Activated T-cell treated with anti-CD3 and anti-CD28 coated beads, Interleukin-2, amount 50 U/mL, for 24 hours (primary cell): ENCODE results near the gene CSH2.
A peak's percentile ranks its signal among the peaks of the same experiment; 100 is the strongest.
"Not testable (repeated sequence)": the region's sequence is repeated elsewhere in the genome, so short reads cannot be mapped to it uniquely, and the experiment has no call there.

Source experiments
- DNase-seq: peaks from one replicate; pipeline ENCODE4 v3.0.0-alpha.2; 2020
- H3K27ac Mint-ChIP-seq: 2 replicates; pipeline ENCODE4 v1.8.0; 2020; ENCODE audit warnings: mild to moderate bottlenecking, mixed read lengths
- H3K27me3 Mint-ChIP-seq: 2 replicates; pipeline ENCODE4 v1.8.0; 2020; ENCODE audit warnings: mixed read lengths
- H3K36me3 Mint-ChIP-seq: 2 replicates; pipeline ENCODE4 v1.8.0; 2020; ENCODE audit warnings: low read depth, mixed read lengths
- H3K4me1 Mint-ChIP-seq: 2 replicates; pipeline ENCODE4 v1.8.0; 2020; ENCODE audit warnings: low read depth, mixed read lengths
- H3K4me3 Mint-ChIP-seq: 2 replicates; pipeline ENCODE4 v1.8.0; 2020; ENCODE audit warnings: mild to moderate bottlenecking, moderate library complexity, mixed read lengths
- H3K9me3 Mint-ChIP-seq: 2 replicates; pipeline ENCODE4 v1.8.0; 2020; ENCODE audit warnings: mixed read lengths

The CSH2 gene

DNA sequence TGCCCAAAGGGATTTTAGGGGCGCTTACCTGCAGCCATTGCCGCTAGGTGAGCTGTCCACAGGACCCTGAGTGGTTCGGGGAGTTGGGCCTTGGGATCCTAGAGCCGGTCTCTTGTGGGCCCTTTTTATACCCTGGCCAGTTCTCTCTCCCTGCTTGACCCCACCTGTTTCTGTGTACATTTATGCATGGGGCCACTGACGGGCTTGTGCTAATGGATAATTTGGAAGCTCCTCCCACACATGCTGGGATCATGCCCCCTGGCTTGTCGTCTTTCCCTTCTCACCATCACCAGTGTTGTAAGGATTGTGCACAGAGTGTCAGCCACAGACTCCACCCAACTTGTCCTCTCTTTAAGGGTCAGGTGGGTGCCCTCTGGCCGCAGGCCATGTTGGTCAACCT lies at the start of gene CSH2:
CSH2 (minus strand) TSS at position 101 of the 400 bp plus-strand sequence; CDS start at position 38, 63 bp downstream.
- H3K4me3 Mint-ChIP-seq, H3K4me1 Mint-ChIP-seq, H3K9me3 Mint-ChIP-seq, H3K36me3 Mint-ChIP-seq, H3K27ac Mint-ChIP-seq, H3K27me3 Mint-ChIP-seq, DNase-seq: not testable (repeated sequence)

DNA sequence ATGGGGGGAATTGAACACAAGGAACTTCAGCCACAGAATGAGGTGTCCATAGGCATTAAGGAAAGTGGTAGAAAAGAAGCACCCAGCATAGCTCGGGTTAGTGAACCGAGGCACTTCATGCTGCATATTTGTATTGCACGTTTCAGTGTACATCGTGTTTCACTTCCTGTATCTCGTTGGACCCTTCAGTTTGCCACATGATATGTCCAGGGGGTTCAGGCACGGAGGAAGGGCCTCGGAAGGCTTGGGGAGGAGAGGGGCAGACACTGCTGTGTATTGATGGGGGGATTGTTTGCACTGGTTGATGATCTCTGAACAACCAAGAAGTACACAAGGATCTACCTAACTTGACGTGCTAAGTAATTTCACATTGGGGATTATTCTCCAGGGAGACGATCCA lies 48.9 kb upstream of the CSH2 start:
- H3K27me3 Mint-ChIP-seq, H3K27ac Mint-ChIP-seq, H3K9me3 Mint-ChIP-seq, H3K36me3 Mint-ChIP-seq, H3K4me1 Mint-ChIP-seq, DNase-seq, H3K4me3 Mint-ChIP-seq: not testable (repeated sequence)

DNA sequence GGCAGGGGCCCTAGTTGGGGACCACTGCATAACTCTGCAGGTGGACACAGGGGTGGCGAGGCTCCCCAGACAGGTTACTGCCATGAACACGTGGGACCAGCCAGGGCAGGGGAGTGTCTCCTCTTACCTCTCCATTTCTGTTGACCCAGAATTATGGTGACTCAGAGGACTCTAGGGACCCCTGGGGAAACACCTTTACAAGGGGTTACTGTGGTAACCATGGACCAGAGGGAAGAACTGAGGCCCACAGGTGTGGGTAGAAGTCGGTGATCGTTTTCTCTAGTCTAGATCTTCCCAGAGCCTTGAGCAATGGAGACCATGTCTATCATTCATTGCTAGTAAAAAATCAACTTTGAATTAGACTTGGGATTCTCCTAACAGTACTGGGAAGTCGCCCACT lies 47.3 kb upstream of the CSH2 start:
- H3K27me3 Mint-ChIP-seq, H3K27ac Mint-ChIP-seq, H3K4me1 Mint-ChIP-seq, DNase-seq, H3K4me3 Mint-ChIP-seq, H3K36me3 Mint-ChIP-seq, H3K9me3 Mint-ChIP-seq: not testable (repeated sequence)

DNA sequence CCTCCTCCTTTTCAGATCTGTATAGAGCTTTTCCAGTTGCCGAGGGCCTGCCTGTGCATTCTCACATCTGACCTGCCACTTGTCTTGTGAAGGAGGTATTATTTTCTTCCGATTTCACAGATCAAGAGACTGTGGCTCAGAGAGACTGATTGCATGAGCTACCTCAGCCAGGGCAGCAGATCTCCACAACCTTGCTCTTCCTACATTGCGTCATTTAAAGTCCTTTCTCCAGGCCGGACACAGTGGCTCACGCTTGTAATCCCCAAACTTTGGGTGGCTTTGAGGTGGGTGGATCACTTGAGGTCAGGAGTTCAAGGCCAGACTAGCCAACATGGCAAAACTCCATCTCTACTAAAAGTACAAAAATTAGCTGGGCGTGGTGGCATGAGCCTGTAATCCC lies 46.6 kb upstream of the CSH2 start:
- H3K27me3 Mint-ChIP-seq, H3K9me3 Mint-ChIP-seq, H3K27ac Mint-ChIP-seq, H3K36me3 Mint-ChIP-seq, H3K4me1 Mint-ChIP-seq, H3K4me3 Mint-ChIP-seq, DNase-seq: not testable (repeated sequence)

DNA sequence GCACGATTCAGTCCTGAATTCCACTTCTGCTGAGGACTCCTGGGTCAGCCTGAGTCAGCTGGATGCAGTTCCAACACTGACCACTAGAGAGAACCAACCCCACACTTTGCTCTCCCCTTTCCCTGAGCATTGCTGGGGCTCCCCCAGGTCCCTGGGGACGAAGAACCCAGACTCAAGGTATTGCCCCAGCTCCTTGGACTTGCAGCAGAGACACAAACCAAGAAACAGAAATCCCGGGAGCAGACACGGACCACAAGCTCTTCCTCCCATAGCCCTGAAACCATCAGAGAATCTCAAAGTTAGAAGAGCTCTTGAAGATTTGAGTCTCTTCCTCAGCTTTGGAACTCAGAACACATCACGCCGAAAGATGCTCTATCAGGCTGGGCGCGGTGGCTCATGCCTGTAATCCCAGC lies 45.8 kb upstream of the CSH2 start:
- Mint-ChIP-seq H3K4me3 (no peak overlapping the region), H3K9me3 (no peaks in the 10 kb centered on the region), H3K36me3 (no peaks in the 10 kb centered on the region), H3K4me1 (peaks cover 5% of the 10 kb centered on the region), H3K27ac (no peak overlapping the region), H3K27me3 (no peaks in the 10 kb centered on the region)
- DNase-seq: peak; percentile 77

DNA sequence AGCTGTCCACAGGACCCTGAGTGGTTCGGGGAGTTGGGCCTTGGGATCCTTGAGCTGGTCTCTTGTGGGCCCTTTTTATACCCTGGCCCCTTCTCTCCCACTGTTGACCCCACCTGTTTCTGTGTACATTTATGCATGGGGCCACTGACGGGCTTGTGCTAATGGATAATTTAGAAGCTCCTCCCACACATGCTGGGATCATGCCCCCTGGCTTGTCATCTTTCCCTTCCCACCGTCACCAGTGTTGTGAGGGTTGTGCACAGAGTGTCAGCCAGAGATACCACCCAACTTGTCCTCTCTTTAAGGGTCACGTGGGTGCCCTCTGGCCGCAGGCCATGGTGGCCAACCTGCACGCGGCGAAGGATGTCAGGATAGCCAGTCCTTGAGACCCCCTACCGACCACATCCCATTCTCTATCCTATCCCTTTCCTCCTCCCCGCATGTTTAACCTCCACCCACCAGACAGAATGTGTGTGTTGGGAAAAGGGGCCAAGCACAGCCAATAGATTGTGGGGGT lies 45.4 kb upstream of the CSH2 start, which contains the start of gene GH1:
GH1 (minus strand) TSS at position 51 of the 517 bp plus-strand sequence. CDS start 63 bp downstream, outside the sequence.
- not testable (repeated sequence) for DNase-seq, H3K4me1 Mint-ChIP-seq, H3K36me3 Mint-ChIP-seq, H3K27ac Mint-ChIP-seq, H3K4me3 Mint-ChIP-seq, H3K9me3 Mint-ChIP-seq, H3K27me3 Mint-ChIP-seq

DNA sequence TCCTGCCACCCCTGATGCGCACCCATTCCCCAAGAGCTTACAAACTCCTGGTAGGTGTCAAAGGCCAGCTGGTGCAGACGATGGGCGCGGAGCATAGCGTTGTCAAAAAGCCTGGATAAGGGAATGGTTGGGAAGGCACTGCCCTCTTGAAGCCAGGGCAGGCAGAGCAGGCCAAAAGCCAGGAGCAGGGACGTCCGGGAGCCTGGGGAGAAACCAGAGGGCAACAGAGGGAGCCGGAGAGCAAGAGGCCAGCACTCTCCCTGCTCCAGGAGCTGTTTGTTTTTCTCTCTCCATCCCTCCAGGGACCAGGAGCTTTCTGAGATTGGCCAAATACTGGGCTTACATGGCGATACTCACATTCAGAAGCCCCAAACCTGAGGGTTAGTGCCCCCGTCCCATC lies 44.8 kb upstream of the CSH2 start:
- no peak for DNase-seq
- Mint-ChIP-seq H3K4me3 (no peak overlapping the region), H3K4me1 (peaks cover 5% of the 10 kb centered on the region)

DNA sequence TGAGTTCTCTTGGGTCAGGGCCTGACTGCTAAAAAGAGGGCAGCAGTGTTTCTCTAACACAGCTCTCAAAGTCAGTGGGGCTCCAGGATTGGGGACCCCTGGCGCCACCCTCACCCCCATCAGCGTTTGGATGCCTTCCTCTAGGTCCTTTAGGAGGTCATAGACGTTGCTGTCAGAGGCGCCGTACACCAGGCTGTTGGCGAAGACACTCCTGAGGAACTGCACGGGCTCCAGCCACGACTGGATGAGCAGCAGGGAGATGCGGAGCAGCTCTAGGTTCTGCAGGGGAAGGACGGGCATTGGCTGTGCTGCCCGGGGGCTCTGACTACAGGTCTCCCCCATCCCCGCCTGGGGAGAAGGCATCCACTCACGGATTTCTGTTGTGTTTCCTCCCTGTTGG lies 44.2 kb upstream of the CSH2 start:
- no peaks in the 10 kb centered on the region for H3K36me3 Mint-ChIP-seq
- no peak for DNase-seq
- no peaks in the 10 kb centered on the region for H3K9me3 Mint-ChIP-seq
- H3K4me1 Mint-ChIP-seq: peaks cover 5% of the 10 kb centered on the region
- no peaks in the 10 kb centered on the region for H3K27me3 Mint-ChIP-seq
- no peak overlapping the region for H3K4me3 Mint-ChIP-seq
- no peak overlapping the region for H3K27ac Mint-ChIP-seq

More for the DNA sequence above, 44.8 kb upstream of the CSH2 start:
- Mint-ChIP-seq H3K9me3 (no peaks in the 10 kb centered on the region), H3K27me3 (no peaks in the 10 kb centered on the region), H3K27ac (no peak overlapping the region), H3K36me3 (no peaks in the 10 kb centered on the region)

DNA sequence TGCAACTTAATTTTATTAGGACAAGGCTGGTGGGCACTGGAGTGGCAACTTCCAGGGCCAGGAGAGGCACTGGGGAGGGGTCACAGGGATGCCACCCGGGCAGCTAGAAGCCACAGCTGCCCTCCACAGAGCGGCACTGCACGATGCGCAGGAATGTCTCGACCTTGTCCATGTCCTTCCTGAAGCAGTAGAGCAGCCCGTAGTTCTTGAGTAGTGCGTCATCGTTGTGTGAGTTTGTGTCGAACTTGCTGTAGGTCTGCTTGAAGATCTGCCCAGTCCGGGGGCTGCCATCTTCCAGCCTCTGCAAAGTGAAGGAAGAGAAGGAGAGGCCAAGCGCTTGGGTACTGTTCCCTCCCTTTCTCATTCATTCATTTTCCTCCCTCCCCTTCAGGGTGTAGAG lies 43.7 kb upstream of the CSH2 start:
- not testable (repeated sequence) for H3K9me3 Mint-ChIP-seq, H3K4me3 Mint-ChIP-seq, H3K36me3 Mint-ChIP-seq, H3K27ac Mint-ChIP-seq, H3K27me3 Mint-ChIP-seq, H3K4me1 Mint-ChIP-seq, DNase-seq

DNA sequence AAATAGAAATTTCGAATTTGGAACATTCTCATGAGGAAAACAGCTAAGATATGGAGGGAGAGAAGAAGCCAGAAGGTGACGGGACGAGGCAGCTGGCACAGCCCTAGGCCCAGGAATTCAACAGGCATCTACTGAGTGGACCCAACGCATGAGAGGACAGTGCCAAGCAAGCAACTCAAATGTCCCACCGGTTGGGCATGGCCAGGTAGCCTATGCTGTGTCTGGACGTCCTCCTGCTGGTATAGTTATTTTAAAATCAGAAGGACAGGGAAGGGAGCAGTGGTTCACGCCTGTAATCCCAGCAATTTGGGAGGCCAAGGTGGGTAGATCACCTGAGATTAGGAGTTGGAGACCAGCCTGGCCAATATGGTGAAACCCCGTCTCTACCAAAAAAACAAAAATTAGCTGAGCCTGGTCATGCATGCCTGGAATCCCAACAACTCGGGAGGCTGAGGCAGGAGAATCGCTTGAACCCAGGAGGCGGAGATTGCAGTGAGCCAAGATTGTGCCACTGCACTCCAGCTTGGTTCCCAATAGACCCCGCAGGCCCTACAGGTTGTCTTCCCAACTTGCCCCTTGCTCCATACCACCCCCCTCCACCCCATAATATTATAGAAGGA lies 43.2 kb upstream of the CSH2 start:
- Mint-ChIP-seq H3K36me3 (no peaks in the 10 kb centered on the region), H3K4me1 (peaks cover 5% of the 10 kb centered on the region), H3K4me3 (no peak overlapping the region), H3K9me3 (no peaks in the 10 kb centered on the region), H3K27ac (no peak overlapping the region), H3K27me3 (no peaks in the 10 kb centered on the region)
- DNase-seq: no peak

DNA sequence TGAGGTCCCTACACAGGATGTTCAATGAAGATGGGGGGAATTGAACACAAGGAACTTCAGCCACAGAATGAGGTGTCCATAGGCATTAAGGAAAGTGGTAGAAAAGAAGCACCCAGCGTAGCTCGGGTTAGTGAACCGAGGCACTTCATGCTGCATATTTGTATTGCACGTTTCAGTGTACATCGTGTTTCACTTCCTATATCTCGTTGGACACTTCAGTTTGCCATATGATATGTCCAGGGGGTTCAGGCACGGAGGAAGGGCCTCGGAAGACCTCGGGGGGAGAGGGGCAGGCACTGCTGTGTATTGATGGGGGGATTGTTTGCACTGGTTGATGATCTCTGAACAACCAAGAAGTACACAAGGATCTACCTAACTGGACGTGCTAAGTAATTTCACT lies 42.3 kb upstream of the CSH2 start:
- H3K36me3 Mint-ChIP-seq, H3K4me1 Mint-ChIP-seq, DNase-seq, H3K4me3 Mint-ChIP-seq, H3K27me3 Mint-ChIP-seq, H3K27ac Mint-ChIP-seq, H3K9me3 Mint-ChIP-seq: not testable (repeated sequence)

DNA sequence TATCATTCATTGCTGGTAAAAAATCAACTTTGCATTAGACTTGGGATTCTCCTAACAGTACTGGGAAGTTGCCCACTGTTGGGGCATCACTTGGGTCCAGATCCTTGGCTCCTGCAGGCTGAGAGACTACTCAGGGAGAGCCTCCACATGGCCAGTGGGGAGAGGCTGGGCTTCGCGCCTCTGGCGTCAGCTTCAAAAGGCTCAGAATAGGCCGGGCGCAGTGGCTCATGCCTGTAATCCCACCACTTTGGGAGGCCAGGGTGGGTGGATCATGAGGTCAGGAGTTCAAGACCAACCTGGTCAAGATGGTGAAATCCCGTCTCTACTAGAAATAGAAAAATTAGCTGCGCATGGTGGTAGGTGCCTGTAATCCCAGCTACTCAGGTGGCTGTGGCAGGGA lies 41.0 kb upstream of the CSH2 start:
- H3K27me3 Mint-ChIP-seq: no peaks in the 10 kb centered on the region
- no peaks in the 10 kb centered on the region for H3K36me3 Mint-ChIP-seq
- DNase-seq: no peak
- H3K9me3 Mint-ChIP-seq: no peaks in the 10 kb centered on the region
- H3K27ac Mint-ChIP-seq: no peak overlapping the region
- peaks cover 6% of the 10 kb centered on the region for H3K4me1 Mint-ChIP-seq
- H3K4me3 Mint-ChIP-seq: no peak overlapping the region

DNA sequence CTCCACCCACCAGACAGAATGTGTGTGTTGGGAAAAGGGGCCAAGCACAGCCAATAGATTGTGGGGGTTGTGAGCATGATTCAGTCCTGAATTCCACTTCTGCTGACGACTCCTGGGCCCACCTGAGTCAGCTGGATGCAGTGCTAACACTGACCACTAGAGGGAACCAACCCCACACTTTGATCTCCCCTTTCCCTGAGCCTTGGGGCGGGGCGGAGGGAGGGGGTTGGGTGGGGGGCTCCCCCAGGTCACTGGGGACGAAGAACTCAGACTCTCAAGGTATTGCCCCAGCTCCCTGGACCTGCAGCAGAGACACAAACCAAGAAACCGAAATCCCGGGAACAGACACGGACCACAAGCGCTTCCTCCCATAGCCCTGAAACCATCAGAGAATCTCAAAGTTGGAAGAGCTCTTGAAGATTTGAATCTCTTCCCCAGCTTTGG lies 38.2 kb upstream of the CSH2 start:
- peaks cover 2% of the 10 kb centered on the region for H3K4me1 Mint-ChIP-seq
- peak; percentile 72 for DNase-seq
- H3K27ac Mint-ChIP-seq: no peak overlapping the region

DNA sequence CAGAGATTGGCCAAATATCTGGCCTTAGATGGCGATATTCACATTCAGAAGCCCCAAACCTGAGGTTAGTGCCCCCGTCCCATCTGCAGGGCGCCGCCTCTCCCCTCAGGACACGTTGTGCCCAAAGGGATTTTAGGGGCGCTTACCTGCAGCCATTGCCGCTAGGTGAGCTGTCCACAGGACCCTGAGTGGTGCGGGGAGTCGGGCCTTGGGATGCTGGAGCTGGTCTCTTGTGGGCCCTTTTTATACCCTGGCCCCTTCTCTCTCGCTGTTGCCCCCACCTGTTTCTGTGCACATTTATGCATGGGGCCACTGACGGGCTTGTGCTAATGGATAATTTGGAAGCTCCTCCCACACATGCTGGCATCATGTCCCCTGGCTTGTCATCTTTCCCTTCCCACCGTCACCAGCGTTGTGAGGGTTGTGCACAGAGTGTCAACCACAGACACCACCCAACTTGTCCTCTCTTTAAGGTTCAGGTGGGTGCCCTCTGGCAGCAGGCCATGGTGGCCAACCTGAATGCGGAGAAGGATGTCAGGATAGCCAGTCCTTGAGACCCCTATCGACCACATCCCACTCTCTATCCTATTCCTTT lies 37.7 kb upstream of the CSH2 start, which contains the start of gene CSHL1:
CSHL1 (minus strand) TSS at position 218 of the 595 bp plus-strand sequence; CDS start at position 156, 62 bp downstream.
- Mint-ChIP-seq H3K4me3 (no peak within 1 kb of the TSS), H3K4me1 (peaks cover 2% of the 10 kb centered on the region), H3K36me3 (no peaks in the 10 kb centered on the region), H3K27me3 (no peaks in the 10 kb centered on the region), H3K27ac (no peak within 1 kb of the TSS), H3K9me3 (no peaks in the 10 kb centered on the region)
- no peak for DNase-seq

More for the DNA sequence above, 38.2 kb upstream of the CSH2 start:
- H3K36me3 Mint-ChIP-seq: no peaks in the 10 kb centered on the region
- no peaks in the 10 kb centered on the region for H3K27me3 Mint-ChIP-seq
- no peaks in the 10 kb centered on the region for H3K9me3 Mint-ChIP-seq
- no peak overlapping the region for H3K4me3 Mint-ChIP-seq

DNA sequence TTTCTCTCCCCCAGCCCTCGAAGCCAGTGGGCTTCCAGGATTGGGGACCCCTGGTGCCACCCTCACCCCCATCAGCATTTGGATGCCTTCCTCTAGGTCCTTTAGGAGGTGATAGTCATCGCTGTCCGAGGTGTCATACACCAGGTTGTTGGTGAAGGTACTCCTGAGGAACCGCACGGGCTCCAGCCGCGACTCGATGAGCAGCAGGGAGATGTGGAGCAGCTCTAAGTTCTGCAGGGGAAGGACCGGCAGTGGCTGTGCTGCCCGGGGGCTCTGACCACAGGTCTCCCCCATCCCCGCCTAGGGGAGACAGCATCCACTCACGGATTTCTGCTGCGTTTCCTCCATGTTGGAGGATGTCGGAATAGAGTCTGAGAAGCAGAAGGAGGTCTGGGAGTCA lies 36.6 kb upstream of the CSH2 start:
- no peaks in the 10 kb centered on the region for H3K36me3 Mint-ChIP-seq
- no peak overlapping the region for H3K4me3 Mint-ChIP-seq
- no peaks in the 10 kb centered on the region for H3K9me3 Mint-ChIP-seq
- DNase-seq: no peak
- H3K27me3 Mint-ChIP-seq: no peaks in the 10 kb centered on the region
- peaks cover 2% of the 10 kb centered on the region for H3K4me1 Mint-ChIP-seq
- no peak overlapping the region for H3K27ac Mint-ChIP-seq
